ENCODE results near the gene SGPL1. TPM values are rescaled to one million over a fixed set of nuclear protein-coding genes. Genes with fewer than 3 reads are reported as not detected.

SGPL1 gene
- total RNA-seq, 5 donors from 2014 or later (not counting 1 experiment from before 2014, with no cell fraction given) = 25.0 to 36.8 (median 27.9) TPM

GRCh38 chr10:70795613-70796012 is 20.1 kb upstream of the SGPL1 start:
- Histone ChIP-seq H3K4me1 (ENCODE audit: control insufficient read depth in 1 of 2, extremely low read depth in 1 of 2, insufficient read depth in 2 of 2, low read length in 2 of 2) (no peaks in the 10 kb centered on the region), H3K27me3 (replicated peaks in 1 of 2; ENCODE audit: control insufficient read depth in 2 of 2, extremely low read depth in 1 of 2, insufficient read depth in 2 of 2, low read length in 1 of 2) (peaks cover 0 to 17% of the 10 kb centered on the region in 2 experiments), H3K27ac (ENCODE audit: low read length) (no peak overlapping the region), H3K4me3 (ENCODE audit: control insufficient read depth in 1 of 2, extremely low read depth in 1 of 2, low read length in 1 of 2) (no peak overlapping the region), H3K36me3 (ENCODE audit: control insufficient read depth in 2 of 2, extremely low read depth in 1 of 2, insufficient read depth in 1 of 2, low read length in 1 of 2) (no peaks in the 10 kb centered on the region), H3K9me3 (no peaks in the 10 kb centered on the region)
- ChIA-PET POLR2A (no interaction called here), CTCF (interaction anchor here in 1 of 2 donors (0.6 kb wide), 1 partner anchor 56 kb away, joined by 4 read pairs; no protein-coding TSS in a partner anchor)
- ATAC-seq (replicated peaks in 1 of 4) (no peak), DNase-seq (no peak)
- Mint-ChIP-seq H3K4me1 (peaks cover 0 to 9% (median 5%) of the 10 kb centered on the region in 3 donors), H3K4me3 (no peak overlapping the region), H3K36me3 (no peaks in the 10 kb centered on the region), H3K27ac (no peak overlapping the region), H3K9me3 (peaks cover 0 to 5% (median 0%) of the 10 kb centered on the region in 3 donors), H3K27me3 (peaks cover 14 to 28% of the 10 kb centered on the region in 2 donors)
- 100% methylated on average over 1 of the region's 1 CpG for WGBS (ENCODE audit: insufficient coverage)

GRCh38 chr10:70797840-70798239 is 17.9 kb upstream of the SGPL1 start:
- peaks cover 0 to 21% of the 10 kb centered on the region in 2 experiments for H3K27me3 ChIP-seq (replicated peaks in 1 of 2; ENCODE audit: control insufficient read depth in 2 of 2, extremely low read depth in 1 of 2, insufficient read depth in 2 of 2, low read length in 1 of 2)
- no CpG with 5 or more reads among the region's 7 CpGs for WGBS (ENCODE audit: insufficient coverage)
- H3K27ac Mint-ChIP-seq = no peak overlapping the region
- H3K9me3 ChIP-seq = no peaks in the 10 kb centered on the region
- ATAC-seq (replicated peaks in 1 of 4) = no peak
- H3K36me3 ChIP-seq (ENCODE audit: control insufficient read depth in 2 of 2, extremely low read depth in 1 of 2, insufficient read depth in 1 of 2, low read length in 1 of 2) = no peaks in the 10 kb centered on the region
- no peak overlapping the region for H3K27ac ChIP-seq (ENCODE audit: low read length)
- H3K4me3 ChIP-seq (ENCODE audit: control insufficient read depth in 1 of 2, extremely low read depth in 1 of 2, low read length in 1 of 2) = no peak overlapping the region
- H3K4me1 ChIP-seq (ENCODE audit: control insufficient read depth in 1 of 2, extremely low read depth in 1 of 2, insufficient read depth in 2 of 2, low read length in 2 of 2) = no peaks in the 10 kb centered on the region
- no peak overlapping the region for H3K4me3 Mint-ChIP-seq
- DNase-seq = no peak
- POLR2A ChIA-PET = no interaction called here
- no peaks in the 10 kb centered on the region for H3K4me1 Mint-ChIP-seq
- no peaks in the 10 kb centered on the region for H3K36me3 Mint-ChIP-seq
- CTCF ChIA-PET = no interaction called here
- H3K27me3 Mint-ChIP-seq = peaks cover 6 to 28% of the 10 kb centered on the region in 2 donors
- H3K9me3 Mint-ChIP-seq = peaks cover 0 to 5% (median 0%) of the 10 kb centered on the region in 3 donors

GRCh38 chr10:70799124-70799523 is 16.6 kb upstream of the SGPL1 start:
- CTCF ChIA-PET = interaction anchor here in 1 of 2 donors (0.6 kb wide), 1 partner anchor 1490 kb away, joined by 3 read pairs; no protein-coding TSS in a partner anchor
- Histone ChIP-seq H3K27ac (ENCODE audit: low read length) (no peak overlapping the region), H3K9me3 (no peaks in the 10 kb centered on the region), H3K4me3 (ENCODE audit: control insufficient read depth in 1 of 2, extremely low read depth in 1 of 2, low read length in 1 of 2) (no peak overlapping the region), H3K4me1 (ENCODE audit: control insufficient read depth in 1 of 2, extremely low read depth in 1 of 2, insufficient read depth in 2 of 2, low read length in 2 of 2) (no peaks in the 10 kb centered on the region), H3K36me3 (ENCODE audit: control insufficient read depth in 2 of 2, extremely low read depth in 1 of 2, insufficient read depth in 1 of 2, low read length in 1 of 2) (no peaks in the 10 kb centered on the region), H3K27me3 (replicated peaks in 1 of 2; ENCODE audit: control insufficient read depth in 2 of 2, extremely low read depth in 1 of 2, insufficient read depth in 2 of 2, low read length in 1 of 2) (peaks cover 0 to 21% of the 10 kb centered on the region in 2 experiments)
- 40% methylated on average over 1 of the region's 5 CpGs for WGBS (ENCODE audit: insufficient coverage)
- POLR2A ChIA-PET = no interaction called here
- Mint-ChIP-seq H3K9me3 (peaks cover 0 to 5% (median 0%) of the 10 kb centered on the region in 3 donors), H3K27me3 (peaks cover 6 to 34% of the 10 kb centered on the region in 2 donors), H3K36me3 (no peaks in the 10 kb centered on the region), H3K4me3 (no peak overlapping the region), H3K4me1 (no peaks in the 10 kb centered on the region), H3K27ac (no peak overlapping the region)
- DNase-seq = no peak
- ATAC-seq (replicated peaks in 1 of 4) = no peak

- ATAC-seq (replicated peaks in 1 of 4) (no peak), DNase-seq (no peak)
- no peaks in the 10 kb centered on the region for H3K9me3 ChIP-seq
- Mint-ChIP-seq H3K27me3 (peaks cover 11 to 36% of the 10 kb centered on the region in 2 donors), H3K4me1 (no peaks in the 10 kb centered on the region), H3K36me3 (peaks cover 3% of the 10 kb centered on the region), H3K27ac (no peak overlapping the region), H3K9me3 (peaks cover 0 to under 1% (median 0%) of the 10 kb centered on the region in 3 donors), H3K4me3 (no peak overlapping the region)
- H3K4me1 ChIP-seq (ENCODE audit: control insufficient read depth in 1 of 2, extremely low read depth in 1 of 2, insufficient read depth in 2 of 2, low read length in 2 of 2) = no peaks in the 10 kb centered on the region
- no peak overlapping the region for H3K27ac ChIP-seq (ENCODE audit: low read length)
- ChIA-PET POLR2A (no interaction called here), CTCF (no interaction called here)
- peaks cover 0 to 23% of the 10 kb centered on the region in 2 experiments for H3K27me3 ChIP-seq (replicated peaks in 1 of 2; ENCODE audit: control insufficient read depth in 2 of 2, extremely low read depth in 1 of 2, insufficient read depth in 2 of 2, low read length in 1 of 2)
- no peaks in the 10 kb centered on the region for H3K36me3 ChIP-seq (ENCODE audit: control insufficient read depth in 2 of 2, extremely low read depth in 1 of 2, insufficient read depth in 1 of 2, low read length in 1 of 2)
- no CpG with 5 or more reads among the region's 1 CpG for WGBS (ENCODE audit: insufficient coverage)
- no peak overlapping the region for H3K4me3 ChIP-seq (ENCODE audit: control insufficient read depth in 1 of 2, extremely low read depth in 1 of 2, low read length in 1 of 2)
Measured at GRCh38 chr10:70801854-70802253, 13.9 kb upstream of the SGPL1 start.

GRCh38 chr10:70803775-70804420 is 11.8 kb upstream of the SGPL1 start:
- H3K4me3 ChIP-seq (ENCODE audit: control insufficient read depth in 1 of 2, extremely low read depth in 1 of 2, low read length in 1 of 2) = no peak overlapping the region
- DNase-seq = no peak
- WGBS (ENCODE audit: insufficient coverage) = 78% methylated on average over 1 of the region's 2 CpGs
- H3K36me3 ChIP-seq (ENCODE audit: control insufficient read depth in 2 of 2, extremely low read depth in 1 of 2, insufficient read depth in 1 of 2, low read length in 1 of 2) = no peaks in the 10 kb centered on the region
- ChIA-PET CTCF (no interaction called here), POLR2A (no interaction called here)
- H3K9me3 ChIP-seq = no peaks in the 10 kb centered on the region
- H3K4me1 ChIP-seq (ENCODE audit: control insufficient read depth in 1 of 2, extremely low read depth in 1 of 2, insufficient read depth in 2 of 2, low read length in 2 of 2) = no peaks in the 10 kb centered on the region
- Mint-ChIP-seq H3K36me3 (peaks cover 3% of the 10 kb centered on the region), H3K27me3 (peaks cover 17 to 33% of the 10 kb centered on the region in 2 donors), H3K4me1 (no peaks in the 10 kb centered on the region), H3K9me3 (no peaks in the 10 kb centered on the region), H3K27ac (no peak overlapping the region), H3K4me3 (no peak overlapping the region)
- no peak overlapping the region for H3K27ac ChIP-seq (ENCODE audit: low read length)
- no peak for ATAC-seq (replicated peaks in 1 of 4)
- H3K27me3 ChIP-seq (replicated peaks in 1 of 2; ENCODE audit: control insufficient read depth in 2 of 2, extremely low read depth in 1 of 2, insufficient read depth in 2 of 2, low read length in 1 of 2) = peaks cover 0 to 12% of the 10 kb centered on the region in 2 experiments

- Histone ChIP-seq H3K27ac (ENCODE audit: low read length) (no peak overlapping the region), H3K4me1 (ENCODE audit: control insufficient read depth in 1 of 2, extremely low read depth in 1 of 2, insufficient read depth in 2 of 2, low read length in 2 of 2) (no peaks in the 10 kb centered on the region), H3K27me3 (replicated peaks in 1 of 2; ENCODE audit: control insufficient read depth in 2 of 2, extremely low read depth in 1 of 2, insufficient read depth in 2 of 2, low read length in 1 of 2) (peaks cover 0 to 7% of the 10 kb centered on the region in 2 experiments), H3K36me3 (ENCODE audit: control insufficient read depth in 2 of 2, extremely low read depth in 1 of 2, insufficient read depth in 1 of 2, low read length in 1 of 2) (no peaks in the 10 kb centered on the region), H3K4me3 (ENCODE audit: control insufficient read depth in 1 of 2, extremely low read depth in 1 of 2, low read length in 1 of 2) (no peak overlapping the region), H3K9me3 (no peaks in the 10 kb centered on the region)
- H3K36me3 Mint-ChIP-seq = peaks cover 3% of the 10 kb centered on the region
- H3K4me3 Mint-ChIP-seq = no peak overlapping the region
- POLR2A ChIA-PET = interaction anchor here in 1 of 2 donors (0.5 kb wide), 1 partner anchor 12 kb away, joined by 3 read pairs; no protein-coding TSS in a partner anchor
- no peak overlapping the region for H3K27ac Mint-ChIP-seq
- peaks cover 14 to 28% of the 10 kb centered on the region in 2 donors for H3K27me3 Mint-ChIP-seq
- H3K4me1 Mint-ChIP-seq = no peaks in the 10 kb centered on the region
- no CpG with 5 or more reads among the region's 2 CpGs for WGBS (ENCODE audit: insufficient coverage)
- no peak for DNase-seq
- no peaks in the 10 kb centered on the region for H3K9me3 Mint-ChIP-seq
- CTCF ChIA-PET = interaction anchor here in 1 of 2 donors (1.1 kb wide), 1 partner anchor 369 kb away, joined by 3 read pairs; no protein-coding TSS in a partner anchor
- no peak for ATAC-seq (replicated peaks in 1 of 4)
Measured at GRCh38 chr10:70804421-70804808, 11.3 kb upstream of the SGPL1 start.

All from T-cell (primary cell).